Muscle layer of duodenum (tissue), 2 donors: ENCODE measurements around the gene ZNF334.

Experiments
- H3K27ac ChIP-seq: one replicate; pipeline ENCODE4 v1.7.0; 2013; ENCODE audit warnings: mild to moderate bottlenecking, low read length
- H3K27me3 ChIP-seq: one replicate; pipeline ENCODE4 v1.7.0; 2013; ENCODE audit warnings: low read depth, mild to moderate bottlenecking, control low read depth, low read length
- H3K36me3 ChIP-seq, 2 donors: one replicate each; pipeline ENCODE4 v1.7.0; 2013; ENCODE audit warnings: low read length in 2 of 2, control low read depth in 1 of 2, mild to moderate bottlenecking in 1 of 2; ENCODE audit not compliant: insufficient read depth in 2 of 2, control insufficient read depth in 1 of 2
- H3K4me1 ChIP-seq, 2 donors: one replicate each; pipeline ENCODE4 v1.7.0; 2013; ENCODE audit warnings: low read length in 2 of 2, mild to moderate bottlenecking in 2 of 2, control low read depth in 1 of 2, moderate library complexity in 1 of 2; ENCODE audit not compliant: insufficient read depth in 2 of 2, control insufficient read depth in 1 of 2
- H3K4me3 ChIP-seq, 2 donors: one replicate each; pipeline ENCODE4 v1.7.0; 2013; ENCODE audit warnings: low read length in 2 of 2, low read depth in 1 of 2, mild to moderate bottlenecking in 1 of 2
- H3K9me3 ChIP-seq, 2 donors: one replicate each; pipeline ENCODE4 v1.7.0; 2013; ENCODE audit warnings: low read length in 2 of 2, control low read depth in 1 of 2, mild to moderate bottlenecking in 1 of 2; ENCODE audit not compliant: control insufficient read depth in 1 of 2
- donor health status: healthy.

Gene ZNF334

DNA sequence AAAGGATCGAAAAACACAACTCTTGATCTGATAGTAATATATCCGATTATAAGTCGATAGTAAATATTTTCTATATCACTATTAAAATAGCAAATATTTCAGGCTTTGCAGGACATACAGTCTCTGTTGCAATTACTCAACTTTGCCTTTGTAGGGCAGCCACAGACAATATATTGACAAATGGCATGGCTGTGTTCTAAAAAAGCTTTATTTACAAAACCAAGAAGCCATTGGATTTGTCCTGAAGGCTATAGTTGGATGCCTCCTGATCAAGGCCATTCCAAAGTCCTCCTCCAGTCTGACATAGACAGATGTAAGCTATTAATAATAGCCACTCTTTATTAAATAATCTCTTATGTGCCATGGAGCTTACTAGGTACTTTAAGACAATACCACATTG is 31.2 kb upstream of the ZNF334 start:
- H3K36me3 ChIP-seq: no peaks in the 10 kb centered on the region
- no peaks in the 10 kb centered on the region for H3K4me1 ChIP-seq
- no peaks in the 10 kb centered on the region for H3K27me3 ChIP-seq
- no peak overlapping the region for H3K4me3 ChIP-seq
- no peaks in the 10 kb centered on the region for H3K9me3 ChIP-seq
- no peak overlapping the region for H3K27ac ChIP-seq

DNA sequence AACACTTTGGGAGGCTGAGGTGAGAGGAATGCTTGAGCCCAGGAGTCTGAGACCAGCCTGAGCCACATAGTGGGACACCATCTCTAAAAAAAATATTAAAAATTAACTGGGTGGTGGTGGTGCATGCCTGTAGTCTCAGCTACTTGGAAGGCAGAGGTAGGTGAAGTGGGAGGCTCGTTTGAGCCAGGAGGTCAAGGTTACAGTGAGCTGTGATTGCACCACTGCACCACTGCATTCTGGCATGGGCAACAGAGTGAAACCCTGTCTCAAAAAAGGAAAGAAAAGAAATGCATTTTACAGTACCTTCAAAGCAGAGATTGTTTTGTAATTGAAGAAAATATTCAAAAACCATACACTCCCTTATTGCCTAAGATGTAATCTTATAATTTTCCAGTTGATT is 30.6 kb upstream of the ZNF334 start:
- Histone ChIP-seq H3K4me3 (no peak overlapping the region), H3K27ac (no peak overlapping the region), H3K4me1 (no peaks in the 10 kb centered on the region), H3K9me3 (no peaks in the 10 kb centered on the region), H3K27me3 (no peaks in the 10 kb centered on the region), H3K36me3 (no peaks in the 10 kb centered on the region)

DNA sequence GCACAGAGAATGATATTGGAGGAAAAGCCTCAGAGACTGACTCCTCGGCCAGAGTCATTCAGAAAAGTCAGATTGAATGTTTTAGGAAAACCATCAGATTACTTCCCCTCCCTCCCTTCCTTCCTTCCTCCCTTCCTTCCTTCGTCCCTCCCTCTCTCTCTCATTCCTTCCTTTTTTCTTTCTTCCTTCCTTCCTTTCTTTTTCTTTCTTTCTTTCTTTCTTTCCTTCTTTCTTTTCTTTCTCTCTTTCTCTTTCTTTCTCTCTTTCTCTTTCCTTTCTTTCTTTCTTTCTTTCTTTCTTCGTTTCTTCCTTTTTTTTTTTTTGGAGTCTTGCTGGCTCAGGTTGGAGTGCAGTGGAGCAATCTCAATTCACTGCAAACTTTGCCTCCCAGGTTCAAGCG is 29.7 kb upstream of the ZNF334 start:
- Histone ChIP-seq H3K27me3 (no peaks in the 10 kb centered on the region), H3K27ac (no peak overlapping the region), H3K4me1 (no peaks in the 10 kb centered on the region), H3K9me3 (no peaks in the 10 kb centered on the region), H3K36me3 (no peaks in the 10 kb centered on the region), H3K4me3 (no peak overlapping the region)

DNA sequence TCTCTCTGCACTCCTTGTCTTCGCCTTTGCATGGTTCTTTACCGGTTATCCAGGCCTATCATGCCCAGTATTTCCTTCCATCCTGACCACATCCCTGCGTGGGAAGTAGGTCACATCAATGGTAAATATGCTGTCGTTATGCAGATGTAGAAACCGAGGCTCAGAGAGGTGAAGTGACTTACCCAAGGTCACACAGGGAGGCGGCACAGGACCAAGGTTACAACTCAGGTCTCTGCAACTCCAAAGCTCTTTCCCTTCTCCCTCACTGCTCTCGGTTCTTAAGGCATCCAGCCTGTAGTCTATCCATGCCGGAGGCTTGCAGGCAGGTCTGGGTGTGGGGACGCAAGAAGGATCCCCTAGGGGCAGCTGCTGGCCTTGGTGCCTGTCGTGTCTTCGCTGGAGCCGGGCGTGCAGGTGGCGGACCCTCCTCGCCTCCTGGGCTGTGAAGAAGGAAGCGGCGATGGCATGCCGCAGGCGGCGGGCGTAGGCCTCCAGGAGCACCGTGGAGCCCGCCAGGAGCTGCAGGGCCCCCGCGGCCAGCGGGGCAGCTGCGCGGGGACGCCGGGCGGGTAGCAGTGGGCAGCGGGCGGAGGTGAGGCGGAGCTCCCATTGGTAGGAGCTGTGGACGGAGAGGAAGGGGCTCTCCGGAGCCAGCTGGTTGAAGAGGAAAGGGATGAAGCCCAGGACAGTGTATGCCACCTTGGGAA is 28.0 kb upstream of the ZNF334 start:
- Histone ChIP-seq H3K27ac (no peak overlapping the region), H3K4me1 (no peaks in the 10 kb centered on the region), H3K36me3 (no peaks in the 10 kb centered on the region), H3K27me3 (peaks cover 5% of the 10 kb centered on the region), H3K9me3 (no peaks in the 10 kb centered on the region), H3K4me3 (no peak overlapping the region)

DNA sequence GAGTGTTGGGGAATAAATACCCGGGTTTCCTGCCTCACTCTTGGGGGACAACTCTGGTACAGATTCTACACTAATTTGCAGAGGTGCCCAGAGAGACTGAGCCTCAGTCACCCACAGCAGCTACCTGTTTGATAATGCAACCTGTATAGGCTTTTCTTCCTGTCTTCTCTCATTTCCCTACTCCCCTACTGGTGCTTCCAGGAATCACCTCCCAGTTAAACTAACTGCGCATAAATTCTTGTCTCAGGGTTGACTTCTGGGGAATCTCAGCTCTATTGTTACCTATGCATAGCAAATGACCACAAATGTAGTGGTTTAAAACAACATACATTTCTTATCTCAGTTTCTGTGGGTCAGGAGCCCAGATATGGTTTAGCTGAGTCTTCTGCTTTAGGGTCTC is 25.8 kb upstream of the ZNF334 start:
- no peaks in the 10 kb centered on the region for H3K9me3 ChIP-seq
- H3K4me3 ChIP-seq: no peak overlapping the region
- no peaks in the 10 kb centered on the region for H3K4me1 ChIP-seq
- H3K27me3 ChIP-seq: peaks cover 5% of the 10 kb centered on the region
- H3K36me3 ChIP-seq: no peaks in the 10 kb centered on the region
- H3K27ac ChIP-seq: no peak overlapping the region

DNA sequence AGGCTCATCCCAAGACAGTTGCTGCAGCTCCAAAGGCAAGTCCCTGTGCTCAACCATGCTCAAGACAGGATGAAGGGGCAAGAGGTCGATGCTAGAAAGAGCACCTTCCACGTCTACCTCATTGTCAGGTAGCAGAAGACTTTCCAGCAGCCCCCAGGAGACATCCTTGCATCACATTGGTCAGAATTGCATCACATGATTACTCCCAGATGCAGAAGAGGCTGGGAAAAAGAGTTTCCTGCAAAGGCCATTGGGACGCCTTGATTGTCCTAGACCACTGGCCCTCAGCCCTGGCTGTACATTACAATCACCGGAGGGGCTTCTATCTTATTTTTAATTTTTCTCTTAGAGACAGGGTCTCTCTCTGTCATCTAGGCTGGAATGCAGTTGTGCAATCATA is 17.3 kb upstream of the ZNF334 start:
- H3K4me3 ChIP-seq: no peak overlapping the region
- H3K27me3 ChIP-seq: no peaks in the 10 kb centered on the region
- no peaks in the 10 kb centered on the region for H3K36me3 ChIP-seq
- no peak overlapping the region for H3K27ac ChIP-seq
- no peaks in the 10 kb centered on the region for H3K9me3 ChIP-seq
- H3K4me1 ChIP-seq: no peaks in the 10 kb centered on the region

DNA sequence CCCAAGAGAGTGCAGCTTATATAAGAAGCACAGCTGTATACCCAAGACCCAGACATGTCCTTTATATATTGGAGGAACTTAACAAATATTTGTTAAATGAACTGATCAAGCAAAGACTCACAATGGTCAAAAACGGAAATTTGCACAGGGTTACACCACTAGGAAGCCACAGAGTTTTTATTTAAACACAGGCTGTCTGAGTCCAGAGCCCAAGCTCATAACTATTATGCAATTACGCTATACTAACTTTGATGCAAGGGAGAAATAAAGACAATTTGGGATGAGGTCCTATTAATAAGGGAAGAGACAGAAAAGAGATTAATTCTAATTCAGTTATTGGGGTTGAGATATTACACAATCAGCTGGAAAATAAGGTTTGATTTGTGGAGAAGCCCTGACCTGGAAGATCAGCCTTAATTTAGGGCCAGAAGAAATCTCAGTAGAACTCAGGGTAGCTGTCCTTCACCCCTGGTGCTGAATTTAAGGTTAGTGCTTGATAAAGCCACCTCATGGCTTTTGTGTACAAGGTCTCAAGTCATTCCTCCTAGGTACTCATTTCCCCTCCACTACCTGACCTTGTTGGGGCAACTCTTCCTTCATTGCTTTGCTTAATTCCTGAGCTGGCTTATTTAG is 10.5 kb upstream of the ZNF334 start:
- no peaks in the 10 kb centered on the region for H3K9me3 ChIP-seq
- H3K4me1 ChIP-seq: no peaks in the 10 kb centered on the region
- no peaks in the 10 kb centered on the region for H3K36me3 ChIP-seq
- no peaks in the 10 kb centered on the region for H3K27me3 ChIP-seq
- no peak overlapping the region for H3K4me3 ChIP-seq
- H3K27ac ChIP-seq: no peak overlapping the region

DNA sequence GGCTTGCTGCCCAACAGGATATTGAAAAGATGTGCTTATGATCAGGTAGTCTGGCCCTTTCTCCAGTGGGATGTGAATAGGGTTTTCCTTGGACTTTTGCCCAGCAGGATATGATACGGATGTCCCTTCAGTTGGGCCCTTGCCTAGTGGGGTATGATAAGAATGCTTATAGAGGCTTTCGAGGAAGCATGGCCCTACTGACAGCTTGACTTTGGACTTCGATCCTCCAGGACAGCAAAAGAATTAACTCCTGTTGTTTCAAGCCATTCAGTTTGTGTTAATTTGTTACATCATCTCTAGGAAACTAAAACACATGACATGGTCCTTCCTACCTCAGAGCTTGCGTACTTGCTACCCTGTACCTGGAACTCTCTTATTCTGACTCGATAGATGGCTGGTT is 9.7 kb upstream of the ZNF334 start:
- Histone ChIP-seq H3K27ac (no peak overlapping the region), H3K4me3 (no peak overlapping the region), H3K4me1 (no peaks in the 10 kb centered on the region), H3K9me3 (no peaks in the 10 kb centered on the region), H3K36me3 (no peaks in the 10 kb centered on the region), H3K27me3 (no peaks in the 10 kb centered on the region)

DNA sequence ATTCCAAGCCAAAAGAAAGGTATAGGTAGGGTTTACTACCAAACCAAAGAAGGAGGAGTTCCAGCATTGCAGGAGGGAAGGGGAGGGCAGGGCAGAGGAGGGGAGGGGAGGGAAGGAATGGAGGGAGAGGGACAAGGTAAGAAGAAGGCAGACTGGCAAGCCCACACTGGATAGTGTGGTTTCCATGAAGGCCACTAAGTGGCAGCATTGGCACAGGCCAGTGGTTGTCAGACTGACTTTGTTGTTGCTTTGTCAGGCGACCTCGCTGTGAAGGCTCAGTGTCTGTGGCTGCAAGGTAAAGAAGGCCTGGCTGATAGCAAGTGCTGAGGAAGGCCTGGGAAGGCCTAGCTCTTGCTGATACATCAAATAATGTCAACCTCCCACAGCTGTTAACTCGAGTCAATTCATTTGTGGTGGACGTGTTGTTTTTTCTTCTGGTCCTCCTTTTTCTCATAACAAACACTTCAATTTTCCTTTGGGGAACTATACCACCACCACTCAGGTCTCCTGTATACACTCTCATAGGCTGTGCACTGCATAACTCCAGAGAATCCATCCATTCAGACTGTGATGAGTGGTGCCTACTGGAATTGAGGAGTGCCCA is 7.7 kb upstream of the ZNF334 start:
- Histone ChIP-seq H3K9me3 (no peaks in the 10 kb centered on the region), H3K27ac (no peak overlapping the region), H3K36me3 (no peaks in the 10 kb centered on the region), H3K27me3 (no peaks in the 10 kb centered on the region), H3K4me3 (no peak overlapping the region), H3K4me1 (no peaks in the 10 kb centered on the region)

DNA sequence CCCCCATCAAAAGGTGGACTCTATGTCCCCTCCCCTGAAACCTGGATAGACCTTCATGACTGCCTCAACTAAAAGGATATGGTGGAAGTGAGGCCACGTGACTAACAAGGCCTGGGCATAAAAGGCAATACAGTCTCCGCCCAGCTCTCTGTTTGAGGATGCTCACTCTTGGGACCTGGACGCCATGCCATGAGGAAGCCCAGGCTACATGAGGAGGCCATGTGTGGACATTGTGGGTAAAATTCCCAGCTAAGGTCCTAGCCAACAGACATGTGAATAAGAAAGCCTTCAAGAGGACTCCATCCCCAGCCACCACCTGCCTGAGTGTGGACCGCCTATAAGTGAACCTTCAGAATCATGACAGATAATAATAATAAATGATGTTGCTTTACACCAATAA is 7.2 kb upstream of the ZNF334 start:
- no peaks in the 10 kb centered on the region for H3K27me3 ChIP-seq

DNA sequence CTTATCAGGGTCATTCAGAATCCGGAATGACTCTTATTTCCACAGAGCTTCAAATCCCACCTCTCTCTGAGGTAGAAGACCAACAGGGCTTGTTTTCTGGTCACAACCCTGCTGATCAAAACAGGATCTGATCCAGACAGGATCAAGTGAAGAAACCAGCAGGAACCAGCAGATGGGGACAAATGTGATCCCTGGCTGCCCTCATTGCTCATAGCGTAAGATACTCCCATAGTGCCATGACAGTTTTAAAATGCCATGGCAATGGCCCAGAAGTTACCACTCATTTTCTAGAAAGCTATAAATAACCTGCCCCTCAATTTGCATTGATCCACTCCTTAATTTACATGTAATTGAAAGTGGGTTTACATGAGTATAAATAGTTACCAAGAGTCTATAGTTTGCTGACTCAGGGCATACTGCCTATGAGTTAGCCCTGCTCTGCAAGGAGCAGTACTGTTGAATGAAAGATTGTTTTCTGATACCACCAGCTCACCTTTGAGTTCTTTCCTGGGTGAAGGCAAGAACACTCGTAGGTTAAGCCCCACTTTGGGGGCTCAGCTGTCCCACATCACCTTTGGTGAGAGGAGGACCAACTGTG is 6.2 kb upstream of the ZNF334 start:
- H3K4me3 ChIP-seq: no peak overlapping the region
- no peaks in the 10 kb centered on the region for H3K27me3 ChIP-seq
- no peak overlapping the region for H3K27ac ChIP-seq
- no peaks in the 10 kb centered on the region for H3K36me3 ChIP-seq
- no peaks in the 10 kb centered on the region for H3K9me3 ChIP-seq
- H3K4me1 ChIP-seq: no peaks in the 10 kb centered on the region

More for the DNA sequence above, 7.2 kb upstream of the ZNF334 start:
- H3K4me3 ChIP-seq: no peak overlapping the region
- H3K4me1 ChIP-seq: no peaks in the 10 kb centered on the region
- no peaks in the 10 kb centered on the region for H3K36me3 ChIP-seq
- no peaks in the 10 kb centered on the region for H3K9me3 ChIP-seq
- H3K27ac ChIP-seq: no peak overlapping the region
